Stimulated activated CD4-positive, alpha-beta T cell treated with anti-CD3 and anti-CD28 coated beads, Interleukin-1b, Interleukin-23, amount 100 ng/mL, for 4 hours (primary cell): ENCODE results near the gene PRRT2.

ENCODE experiments used
- DNase-seq, 2 donors: peaks; one replicate each; pipeline ENCODE4 v3.0.0-alpha.2; 2020; ENCODE audit warnings: low read depth in 2 of 2

Gene PRRT2

DNA sequence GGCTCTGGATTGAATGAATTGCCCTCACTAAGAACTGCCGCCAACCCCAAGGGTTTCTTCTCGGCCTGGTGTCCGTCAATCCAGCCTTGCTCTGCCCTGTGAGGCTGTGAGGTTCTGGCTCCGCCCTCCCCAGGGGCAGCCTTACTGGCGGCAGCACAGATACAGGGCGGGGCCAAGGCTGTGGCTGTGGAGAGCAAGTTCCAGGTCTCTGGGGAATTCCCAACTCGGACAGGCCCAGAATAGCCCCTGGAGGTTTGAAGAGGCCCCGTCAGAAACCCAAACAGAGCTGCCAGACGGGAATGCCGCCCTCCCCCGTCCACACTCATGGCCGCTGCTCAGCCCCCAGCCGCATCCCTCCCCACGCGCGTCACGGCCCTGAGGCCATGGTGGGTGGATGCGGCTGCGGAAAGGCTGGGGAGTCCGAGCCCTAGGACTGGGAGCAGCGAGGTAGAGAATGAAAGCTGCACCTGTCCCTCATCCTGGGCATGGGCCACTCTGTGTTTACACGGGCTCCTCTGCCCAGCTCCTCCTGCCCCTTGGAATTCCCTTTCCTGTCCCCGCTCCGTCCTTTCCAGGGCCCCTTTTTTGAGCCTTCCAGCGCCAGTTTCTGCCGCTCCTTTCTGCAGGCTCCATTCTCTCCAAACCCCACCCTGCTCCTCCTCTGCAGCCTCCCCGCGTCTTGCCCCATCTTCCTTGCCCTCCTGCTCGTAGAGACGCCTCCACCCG is 660 bp upstream of the PRRT2 start:
- DNase-seq = peak in 1 of 2 donors; percentile 64

DNA sequence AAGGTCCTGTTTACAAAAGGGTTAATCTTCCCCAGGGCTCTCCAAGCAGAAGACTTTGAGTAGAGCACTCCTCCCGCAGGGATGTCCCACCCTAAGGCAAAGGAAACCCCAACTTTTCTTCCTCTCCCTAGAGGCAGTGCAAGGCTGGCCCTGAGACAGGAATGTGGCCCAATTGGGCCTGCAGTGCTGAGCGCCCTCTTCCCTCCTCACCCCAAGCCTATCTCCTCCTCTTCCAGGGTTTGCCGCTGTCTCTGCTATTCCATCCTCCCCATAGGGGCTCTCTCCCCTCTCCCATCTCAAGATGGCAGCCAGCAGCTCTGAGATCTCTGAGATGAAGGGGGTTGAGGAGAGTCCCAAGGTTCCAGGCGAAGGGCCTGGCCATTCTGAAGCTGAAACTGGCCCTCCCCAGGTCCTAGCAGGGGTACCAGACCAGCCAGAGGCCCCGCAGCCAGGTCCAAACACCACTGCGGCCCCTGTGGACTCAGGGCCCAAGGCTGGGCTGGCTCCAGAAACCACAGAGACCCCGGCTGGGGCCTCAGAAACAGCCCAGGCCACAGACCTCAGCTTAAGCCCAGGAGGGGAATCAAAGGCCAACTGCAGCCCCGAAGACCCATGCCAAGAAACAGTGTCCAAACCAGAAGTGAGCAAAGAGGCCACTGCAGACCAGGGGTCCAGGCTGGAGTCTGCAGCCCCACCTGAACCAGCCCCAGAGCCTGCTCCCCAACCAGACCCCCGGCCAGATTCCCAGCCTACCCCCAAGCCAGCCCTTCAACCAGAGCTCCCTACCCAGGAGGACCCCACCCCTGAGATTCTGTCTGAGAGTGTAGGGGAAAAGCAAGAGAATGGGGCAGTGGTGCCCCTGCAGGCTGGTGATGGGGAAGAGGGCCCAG is 1.0 kb downstream of the PRRT2 start:
- no peak for DNase-seq

DNA sequence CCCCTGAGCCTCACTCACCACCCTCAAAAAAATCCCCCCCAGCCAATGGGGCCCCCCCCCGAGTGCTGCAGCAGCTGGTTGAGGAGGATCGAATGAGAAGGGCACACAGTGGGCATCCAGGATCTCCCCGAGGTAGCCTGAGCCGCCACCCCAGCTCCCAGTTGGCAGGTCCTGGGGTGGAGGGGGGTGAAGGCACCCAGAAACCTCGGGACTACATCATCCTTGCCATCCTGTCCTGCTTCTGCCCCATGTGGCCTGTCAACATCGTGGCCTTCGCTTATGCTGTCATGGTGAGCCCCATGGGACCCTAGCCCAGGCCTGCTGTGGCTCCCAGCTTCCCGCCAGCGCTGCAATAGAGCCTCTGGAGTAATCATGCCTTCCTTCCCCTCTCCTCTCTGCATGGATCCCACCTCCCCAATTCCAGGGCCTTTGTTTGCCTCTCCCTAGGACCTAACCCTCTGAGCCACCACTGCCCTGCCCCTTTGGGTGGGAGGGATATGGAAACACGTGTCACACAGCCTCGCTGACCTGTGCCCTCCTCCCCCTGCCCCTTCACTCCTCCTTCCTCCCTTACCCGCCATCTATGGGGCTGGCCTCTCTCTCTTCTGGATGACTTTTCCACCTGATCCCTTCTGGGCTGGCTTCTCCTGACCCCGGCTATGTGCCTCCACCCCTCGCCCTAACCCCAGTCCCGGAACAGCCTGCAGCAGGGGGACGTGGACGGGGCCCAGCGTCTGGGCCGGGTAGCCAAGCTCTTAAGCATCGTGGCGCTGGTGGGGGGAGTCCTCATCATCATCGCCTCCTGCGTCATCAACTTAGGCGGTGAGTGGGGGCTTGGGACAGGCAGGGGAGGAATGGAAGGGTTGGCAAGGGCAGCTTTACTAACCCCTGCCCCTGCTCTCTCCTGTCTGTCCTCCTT is 1.9 kb downstream of the PRRT2 start:
- DNase-seq = no peak

DNA sequence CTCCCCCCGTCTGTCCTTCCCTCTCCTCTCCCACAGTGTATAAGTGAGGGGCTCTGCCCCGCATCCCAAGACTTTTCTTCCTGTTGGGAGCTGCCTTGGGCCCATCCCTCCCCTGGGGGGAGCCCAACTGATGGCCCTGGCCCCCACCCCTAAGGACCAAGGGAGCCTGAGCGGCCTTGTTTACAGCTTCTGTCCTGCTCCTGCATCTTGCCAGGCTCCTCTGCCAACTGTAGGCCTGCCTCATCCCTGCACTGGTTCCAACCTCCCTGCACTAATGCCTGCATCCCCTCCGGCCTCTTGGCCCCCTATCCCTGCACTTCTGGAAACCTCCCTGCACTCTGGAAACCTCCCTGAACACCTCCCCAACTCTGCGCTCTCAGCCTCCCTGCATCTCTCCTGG is 2.6 kb downstream of the PRRT2 start:
- no peak for DNase-seq

DNA sequence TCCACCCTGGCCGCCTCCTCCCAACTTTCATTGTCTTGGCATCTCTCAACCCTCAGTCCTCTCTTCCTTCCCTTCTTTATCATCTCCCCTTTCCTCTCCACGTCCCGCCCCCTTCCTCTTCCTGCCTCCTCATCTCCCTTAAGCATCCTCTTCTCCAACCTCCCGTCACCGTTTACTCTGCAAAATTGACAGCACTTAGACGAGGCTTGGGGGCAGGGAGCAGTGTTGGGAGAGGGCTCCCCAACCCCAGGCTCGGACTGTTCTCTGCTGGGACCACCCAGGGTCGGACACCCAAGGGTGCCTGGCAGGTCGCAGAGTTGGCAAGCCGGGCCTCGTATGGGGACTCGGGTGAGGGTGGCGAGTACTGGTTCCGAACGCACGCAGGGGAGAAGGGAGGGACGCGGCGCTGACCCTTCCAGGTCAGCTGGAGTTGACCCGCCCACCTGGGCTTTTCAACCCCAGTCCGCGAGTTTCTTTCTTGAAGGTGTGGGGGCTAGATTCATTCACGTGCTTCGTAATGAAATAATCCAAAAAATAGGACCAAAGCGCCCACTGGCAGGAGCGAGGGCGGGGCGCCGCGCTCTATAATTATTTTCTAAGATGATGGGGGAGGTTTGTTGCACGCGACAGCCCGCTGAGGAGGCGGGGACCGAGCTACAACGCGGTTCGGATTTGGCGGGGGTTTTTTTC is 3.2 kb downstream of the PRRT2 start:
- DNase-seq = no peak

DNA sequence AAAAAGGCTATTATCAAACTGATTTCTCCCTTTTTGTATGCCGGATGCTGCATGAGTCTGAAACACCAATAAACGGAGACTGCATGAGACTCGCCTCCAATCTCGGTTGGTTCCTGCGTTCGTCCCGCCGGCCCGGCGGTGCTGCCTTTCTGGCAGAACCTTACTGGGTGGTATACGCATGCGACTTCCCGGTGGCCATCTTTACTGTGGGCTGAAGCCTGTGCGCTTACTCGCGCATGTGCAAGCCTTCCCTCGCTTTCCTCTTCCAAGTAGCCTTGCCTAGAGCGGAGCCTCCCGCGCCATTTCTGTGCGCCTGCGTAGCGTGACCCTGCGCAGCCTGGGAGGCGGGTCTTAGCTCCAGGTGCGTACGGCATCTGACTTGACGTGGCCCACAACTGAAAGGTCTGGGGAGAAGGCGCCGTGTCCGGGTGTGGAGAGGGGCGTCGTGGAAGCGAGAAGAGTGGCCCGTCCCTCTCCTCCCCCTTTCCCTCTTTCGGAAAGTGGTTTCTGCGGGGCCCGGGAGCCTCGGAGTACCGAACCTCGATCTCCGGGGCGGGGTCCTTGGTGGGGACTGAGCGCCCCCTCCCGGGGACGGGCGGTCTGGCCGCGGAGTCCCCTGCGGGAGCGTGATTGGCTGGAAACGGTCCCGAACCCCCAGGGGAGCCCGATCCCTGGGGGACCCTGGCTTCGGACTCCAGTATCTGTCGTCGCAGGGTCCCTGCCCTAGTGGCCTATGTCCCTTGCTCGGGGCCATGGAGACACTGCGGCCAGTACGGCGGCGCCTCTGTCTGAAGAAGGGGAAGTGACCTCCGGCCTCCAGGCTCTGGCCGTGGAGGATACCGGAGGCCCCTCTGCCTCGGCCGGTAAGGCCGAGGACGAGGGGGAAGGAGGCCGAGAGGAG is 4.0 kb downstream of the PRRT2 start, which contains the start of gene PAGR1:
PAGR1 (plus strand) TSS at position 360 of the 901 bp plus-strand sequence; CDS start at position 734, 374 bp downstream.
- DNase-seq = peak; percentile 93 to 98

DNA sequence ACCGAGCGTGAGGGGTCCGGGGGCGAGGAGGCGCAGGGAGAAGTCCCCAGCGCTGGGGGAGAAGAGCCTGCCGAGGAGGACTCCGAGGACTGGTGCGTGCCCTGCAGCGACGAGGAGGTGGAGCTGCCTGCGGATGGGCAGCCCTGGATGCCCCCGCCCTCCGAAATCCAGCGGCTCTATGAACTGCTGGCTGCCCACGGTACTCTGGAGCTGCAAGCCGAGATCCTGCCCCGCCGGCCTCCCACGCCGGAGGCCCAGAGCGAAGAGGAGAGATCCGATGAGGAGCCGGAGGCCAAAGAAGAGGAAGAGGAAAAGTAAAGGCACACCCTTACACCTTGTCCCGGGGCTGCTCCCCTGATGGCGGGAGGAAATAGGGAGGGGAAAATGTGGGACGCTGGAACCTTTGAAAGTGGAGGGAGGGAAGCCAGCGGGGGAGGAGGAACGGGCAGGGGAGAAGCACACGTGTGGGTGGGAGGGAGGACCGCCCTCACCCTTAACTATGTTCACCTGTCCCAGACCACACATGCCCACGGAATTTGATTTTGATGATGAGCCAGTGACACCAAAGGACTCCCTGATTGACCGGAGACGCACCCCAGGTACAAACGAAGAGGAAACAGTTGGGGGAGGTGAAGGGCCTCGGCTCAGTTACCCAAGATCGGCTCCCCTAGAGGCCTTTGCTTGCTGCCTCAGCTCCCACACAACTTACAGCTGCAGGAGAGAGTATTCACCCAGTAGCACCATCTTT is 4.9 kb downstream of the PRRT2 start:
- peak in 1 of 2 donors; percentile 45 for DNase-seq

DNA sequence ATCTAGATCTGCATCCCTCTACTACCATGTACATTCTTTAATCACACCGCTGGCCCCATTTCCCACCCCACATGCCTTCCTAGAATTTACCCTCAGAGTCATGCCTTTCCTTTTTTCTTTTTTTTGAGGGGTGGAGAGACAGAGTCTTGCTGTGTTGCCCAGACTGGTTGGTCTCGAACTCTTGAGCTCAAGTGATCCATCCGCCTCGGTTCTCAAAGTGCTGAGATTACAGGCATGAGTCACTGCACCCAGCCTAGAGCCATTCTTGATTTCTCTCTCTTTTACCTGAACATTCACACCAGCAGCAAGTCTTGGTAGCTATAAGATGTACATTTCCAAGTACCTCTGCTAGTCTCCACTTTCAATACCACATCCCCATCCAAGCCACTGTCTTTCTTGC is 6.1 kb downstream of the PRRT2 start:
- DNase-seq = no peak

DNA sequence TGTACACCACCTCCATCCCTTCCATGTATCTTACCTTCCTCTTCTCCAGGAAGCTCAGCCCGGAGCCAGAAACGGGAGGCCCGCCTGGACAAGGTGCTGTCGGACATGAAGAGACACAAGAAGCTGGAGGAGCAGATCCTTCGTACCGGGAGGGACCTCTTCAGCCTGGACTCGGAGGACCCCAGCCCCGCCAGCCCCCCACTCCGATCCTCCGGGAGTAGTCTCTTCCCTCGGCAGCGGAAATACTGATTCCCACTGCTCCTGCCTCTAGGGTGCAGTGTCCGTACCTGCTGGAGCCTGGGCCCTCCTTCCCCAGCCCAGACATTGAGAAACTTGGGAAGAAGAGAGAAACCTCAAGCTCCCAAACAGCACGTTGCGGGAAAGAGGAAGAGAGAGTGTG is 7.5 kb downstream of the PRRT2 start:
- no peak for DNase-seq

DNA sequence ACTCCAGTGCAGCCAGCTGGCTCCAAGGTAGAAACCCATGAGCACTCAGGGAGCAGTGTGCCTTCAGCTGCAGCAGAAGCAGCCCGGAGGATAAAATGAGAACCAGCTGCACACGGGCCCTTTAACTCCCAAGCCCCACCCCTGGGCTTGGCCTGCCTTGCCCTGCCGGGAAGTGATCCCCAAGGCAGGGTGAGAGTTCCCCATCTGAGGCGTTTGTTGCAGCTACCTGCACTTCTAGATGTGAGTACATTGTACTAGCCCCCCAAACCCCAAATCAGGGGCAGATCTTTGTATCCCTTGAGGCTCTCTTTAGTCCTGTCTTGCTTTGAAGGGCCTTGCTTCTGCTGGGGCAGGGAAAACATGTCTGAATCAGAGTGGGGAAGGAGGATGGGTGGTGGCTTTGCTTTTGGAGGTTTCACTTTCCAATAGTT is 8.3 kb downstream of the PRRT2 start, which contains the start of gene MVP:
MVP (plus strand) TSS at position 192 of the 431 bp plus-strand sequence. CDS start 10,088 bp downstream, outside the sequence.
- DNase-seq = peak in 1 of 2 donors; percentile 46

DNA sequence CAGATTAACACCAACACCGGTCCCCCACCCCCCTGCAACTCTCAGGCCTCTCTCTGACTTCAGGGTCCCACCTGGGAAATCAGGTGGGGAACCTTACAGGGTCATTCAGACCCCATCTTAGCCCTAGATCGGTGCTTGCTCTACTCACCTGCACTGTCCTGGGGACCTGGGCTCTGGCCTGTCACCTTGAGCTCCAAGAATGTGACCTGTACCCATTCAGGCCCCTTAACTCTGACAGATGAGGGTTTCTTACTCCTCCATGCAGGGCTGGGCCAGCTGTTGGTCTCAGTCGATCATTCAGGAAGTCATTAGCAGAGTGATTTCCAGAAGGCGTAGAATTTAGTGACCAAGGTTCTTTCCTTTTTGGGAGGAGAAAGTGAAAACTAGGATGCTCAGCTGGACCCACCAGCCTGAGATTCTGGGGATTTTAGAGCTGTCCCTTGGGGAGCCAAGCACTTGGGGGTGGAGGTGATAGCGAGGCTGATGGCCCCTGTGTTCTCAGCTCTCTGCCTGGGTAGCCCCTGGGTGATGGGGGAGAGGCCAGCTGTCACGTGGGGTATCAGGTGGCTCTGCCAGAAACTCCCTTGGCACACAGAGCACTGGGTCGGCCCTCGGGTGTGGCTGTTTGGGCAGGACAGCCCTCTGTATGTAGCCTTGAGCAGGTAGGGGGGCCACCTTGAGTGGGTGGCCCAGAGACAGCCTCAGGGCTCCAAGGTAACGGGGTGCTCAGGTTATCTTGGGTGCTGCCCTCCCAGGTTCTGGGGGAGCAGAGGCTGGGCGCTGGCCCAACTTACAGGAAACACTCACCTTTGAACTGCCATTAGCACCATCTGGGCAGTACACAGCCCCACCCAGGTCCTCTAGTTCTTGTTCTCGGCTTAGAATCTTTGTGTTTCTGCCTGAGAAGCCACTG is 9.0 kb downstream of the PRRT2 start:
- DNase-seq = no peak

DNA sequence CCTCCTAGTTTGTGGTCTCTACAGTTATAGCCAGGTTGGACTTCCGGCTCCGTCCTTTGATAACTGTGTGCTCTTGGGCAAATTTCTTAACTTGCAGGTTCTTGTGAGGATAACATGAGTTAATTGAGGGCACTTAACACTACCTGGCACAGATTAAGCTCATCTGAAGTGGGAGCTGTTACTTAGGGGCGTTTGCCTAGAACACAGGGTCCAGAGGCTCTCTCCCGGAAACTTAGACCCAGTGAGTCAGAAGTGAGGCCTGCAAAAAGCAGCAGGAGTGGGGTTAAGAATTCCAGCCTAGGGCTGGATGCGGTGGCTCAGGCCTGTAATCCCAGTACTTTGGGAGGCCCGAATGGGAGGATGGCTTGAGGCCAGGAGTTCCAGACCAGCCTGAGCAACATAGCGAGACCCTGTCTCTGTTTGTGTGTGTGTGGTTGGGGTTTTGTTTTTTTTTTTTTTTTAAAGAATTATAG is 9.7 kb downstream of the PRRT2 start:
- DNase-seq = no peak

DNA sequence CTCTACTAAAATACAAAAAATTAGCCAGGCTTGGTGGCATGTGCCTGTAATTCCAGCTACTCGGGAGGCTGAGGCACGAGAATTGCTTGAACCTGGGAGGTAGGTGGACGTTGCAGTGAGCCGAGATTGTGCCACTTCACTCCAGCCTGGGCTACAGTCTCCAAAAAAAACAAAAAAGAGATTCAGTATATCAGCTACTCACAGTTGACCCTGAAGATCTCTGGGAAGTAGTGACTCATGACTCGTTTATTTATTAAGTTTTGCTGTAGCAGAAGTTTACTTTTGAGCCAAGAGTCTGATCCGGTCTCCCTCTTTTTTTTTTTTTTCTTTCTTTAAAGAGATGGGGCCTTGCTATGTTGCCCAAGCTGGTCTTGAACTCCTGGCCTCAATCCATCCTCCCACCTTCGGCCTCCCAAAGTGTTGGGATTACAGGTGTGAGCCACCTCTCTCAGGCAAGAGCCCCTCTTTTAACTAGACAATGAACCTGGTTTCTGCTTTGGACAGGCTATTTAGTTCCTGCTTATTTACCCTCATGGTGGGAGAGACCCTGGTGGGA is 12.7 kb downstream of the PRRT2 start:
- no peak for DNase-seq

DNA sequence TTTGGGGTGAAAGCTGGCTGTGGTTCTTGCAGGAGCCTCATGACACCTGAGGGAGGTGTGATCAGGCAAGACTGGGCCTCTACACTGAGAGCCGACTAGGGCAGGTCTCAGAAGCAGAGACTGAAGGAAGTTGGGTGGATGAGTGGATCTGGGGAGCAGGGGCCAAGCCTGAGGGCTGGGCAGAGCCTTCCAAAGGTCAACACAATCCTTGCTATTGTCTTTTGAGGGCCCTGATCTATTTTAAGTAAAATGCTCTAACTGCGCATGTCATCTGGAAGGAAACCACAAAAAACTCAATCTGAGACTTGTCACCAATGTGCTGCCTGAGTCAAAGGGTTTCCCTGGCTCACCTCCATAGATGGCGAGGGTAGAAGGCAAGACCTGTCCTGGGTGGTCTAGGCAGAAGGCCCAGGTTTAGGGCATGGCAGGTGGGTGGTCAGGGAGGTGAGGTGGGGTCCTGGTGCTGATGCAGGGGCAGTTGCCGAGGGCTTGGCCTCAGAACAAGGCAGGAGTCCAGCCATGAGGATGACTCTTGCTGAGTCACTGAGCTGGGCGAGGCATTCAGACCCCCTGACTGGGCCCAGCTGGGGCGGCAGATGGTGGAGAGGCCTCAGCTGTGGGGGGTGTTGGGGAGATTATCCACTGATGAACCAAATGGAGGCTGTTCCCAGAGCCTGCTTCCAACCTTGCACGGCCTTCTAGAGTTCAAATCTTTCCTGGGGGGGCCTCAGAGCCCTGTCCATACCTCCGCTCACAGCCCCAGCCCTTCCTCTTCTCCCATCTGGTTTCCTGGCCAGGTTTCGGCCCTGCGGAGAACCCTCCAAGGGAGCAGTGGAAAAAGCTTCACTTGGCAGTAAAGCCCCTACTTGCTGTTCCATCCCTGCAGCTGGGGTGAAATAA is 13.4 kb downstream of the PRRT2 start:
- no peak for DNase-seq

DNA sequence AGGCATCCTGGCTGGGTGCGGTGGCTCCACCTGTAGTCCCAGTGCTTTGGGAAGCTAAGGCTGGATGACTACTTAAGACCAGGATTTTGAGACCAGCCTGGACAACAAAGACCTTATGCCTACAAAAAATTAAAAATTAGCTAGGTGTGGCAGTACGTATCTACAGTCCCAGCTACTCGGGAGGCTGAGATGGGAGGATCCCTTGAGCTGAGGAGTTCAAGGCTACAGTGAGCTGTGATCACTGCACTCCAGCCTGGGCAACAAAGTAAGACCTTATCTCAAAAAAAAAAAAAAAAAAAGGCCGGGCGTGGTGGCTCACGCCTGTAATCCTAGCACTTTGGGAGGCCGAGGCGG is 14.3 kb downstream of the PRRT2 start:
- no peak for DNase-seq

DNA sequence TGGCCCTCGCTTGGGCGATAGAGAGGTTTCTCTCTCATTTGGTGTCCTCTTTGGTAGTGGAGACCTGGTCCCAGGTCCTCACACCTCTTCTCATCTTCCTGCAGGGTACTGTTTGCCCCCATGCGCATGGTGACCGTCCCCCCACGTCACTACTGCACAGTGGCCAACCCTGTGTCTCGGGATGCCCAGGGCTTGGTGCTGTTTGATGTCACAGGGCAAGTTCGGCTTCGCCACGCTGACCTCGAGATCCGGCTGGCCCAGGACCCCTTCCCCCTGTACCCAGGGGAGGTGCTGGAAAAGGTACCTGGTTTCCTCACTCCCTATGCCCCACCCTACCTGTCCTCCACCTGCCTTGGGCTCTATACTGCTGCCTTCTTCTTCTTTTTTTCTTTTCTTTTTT is 18.8 kb downstream of the PRRT2 start:
- no peak for DNase-seq

DNA sequence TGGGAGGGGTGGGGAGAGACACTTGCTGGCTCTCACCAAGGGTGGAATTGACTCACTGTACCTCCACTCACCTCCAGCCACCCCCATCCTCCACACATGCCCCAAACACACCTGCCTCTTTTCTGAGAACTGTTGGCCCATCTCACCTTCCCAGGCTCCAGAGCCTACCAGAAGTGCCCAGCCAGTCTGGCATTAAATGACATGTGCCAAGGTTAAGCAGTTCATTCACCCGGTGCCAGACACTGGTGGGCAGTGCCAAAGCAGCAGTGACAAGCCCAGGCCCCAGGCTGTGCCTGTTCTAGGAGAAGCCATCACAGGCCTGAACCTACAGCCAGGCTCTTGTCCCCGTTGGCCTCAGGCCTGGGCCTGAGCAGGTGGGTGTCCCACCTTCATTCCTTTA is 19.5 kb downstream of the PRRT2 start:
- no peak for DNase-seq
